Measurements from ENCODE around the gene NKAIN2. TPM values are rescaled to one million over a fixed set of nuclear protein-coding genes. Genes with fewer than 3 reads are reported as not detected.

NKAIN2 gene
- total and polyA plus RNA-seq, 8 donors = 9.5 to 23.4 (median 18.9) TPM; not detected in 2

DNA sequence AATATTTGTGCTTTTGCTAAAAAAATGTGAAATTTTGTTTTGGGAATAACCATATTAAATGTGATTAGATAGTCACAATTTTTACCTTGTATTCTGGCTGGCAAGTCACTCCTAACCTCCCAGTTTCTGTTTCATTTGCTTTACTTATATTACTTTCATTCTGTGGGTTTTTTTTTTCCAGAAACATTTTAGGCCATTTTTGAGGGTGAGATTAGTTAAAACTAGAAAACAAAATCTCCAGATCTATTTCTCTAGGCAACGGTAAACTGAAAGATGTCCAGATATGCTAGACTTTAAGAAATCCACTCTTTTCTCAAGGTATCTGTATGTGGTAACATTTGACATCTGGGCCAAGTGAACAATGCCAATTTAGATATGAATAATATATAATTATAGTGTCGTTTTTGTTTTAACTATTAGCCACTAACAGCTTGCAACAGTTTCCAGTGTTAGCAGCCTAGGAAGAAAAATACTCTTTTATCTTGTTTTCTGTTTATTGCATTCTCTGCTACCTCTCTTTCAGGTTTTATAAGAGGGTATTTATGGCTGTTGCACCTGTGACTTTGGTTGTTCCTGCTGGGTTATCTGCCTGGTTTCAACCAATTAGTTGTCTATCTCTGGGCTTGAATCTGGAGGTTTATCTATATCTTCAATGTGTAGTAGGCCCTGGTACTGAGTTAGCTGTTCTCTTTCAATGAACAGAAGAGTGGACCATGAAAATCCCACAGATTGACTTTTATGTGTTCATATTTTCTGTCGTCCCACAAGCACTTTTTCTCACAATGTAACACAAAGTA, 260.9 kb downstream of the NKAIN2 start:
- TF ChIP-seq, protein P1, sequence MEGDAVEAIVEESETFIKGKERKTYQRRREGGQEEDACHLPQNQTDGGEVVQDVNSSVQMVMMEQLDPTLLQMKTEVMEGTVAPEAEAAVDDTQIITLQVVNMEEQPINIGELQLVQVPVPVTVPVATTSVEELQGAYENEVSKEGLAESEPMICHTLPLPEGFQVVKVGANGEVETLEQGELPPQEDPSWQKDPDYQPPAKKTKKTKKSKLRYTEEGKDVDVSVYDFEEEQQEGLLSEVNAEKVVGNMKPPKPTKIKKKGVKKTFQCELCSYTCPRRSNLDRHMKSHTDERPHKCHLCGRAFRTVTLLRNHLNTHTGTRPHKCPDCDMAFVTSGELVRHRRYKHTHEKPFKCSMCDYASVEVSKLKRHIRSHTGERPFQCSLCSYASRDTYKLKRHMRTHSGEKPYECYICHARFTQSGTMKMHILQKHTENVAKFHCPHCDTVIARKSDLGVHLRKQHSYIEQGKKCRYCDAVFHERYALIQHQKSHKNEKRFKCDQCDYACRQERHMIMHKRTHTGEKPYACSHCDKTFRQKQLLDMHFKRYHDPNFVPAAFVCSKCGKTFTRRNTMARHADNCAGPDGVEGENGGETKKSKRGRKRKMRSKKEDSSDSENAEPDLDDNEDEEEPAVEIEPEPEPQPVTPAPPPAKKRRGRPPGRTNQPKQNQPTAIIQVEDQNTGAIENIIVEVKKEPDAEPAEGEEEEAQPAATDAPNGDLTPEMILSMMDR (IDR thresholded peaks at IDR 0.05) = no peak
- DNase-seq (no peak), ATAC-seq (no peak)
- Histone ChIP-seq H3K4me1 (no peaks in the 10 kb centered on the region), H3K27ac (no peak overlapping the region), H3K9me3 (no peaks in the 10 kb centered on the region), H3K36me3 (no peaks in the 10 kb centered on the region), H3K4me3 (no peak overlapping the region), H3K27me3 (no peaks in the 10 kb centered on the region)
- intact Hi-C loops (cut with DNase I) = no loop called here

DNA sequence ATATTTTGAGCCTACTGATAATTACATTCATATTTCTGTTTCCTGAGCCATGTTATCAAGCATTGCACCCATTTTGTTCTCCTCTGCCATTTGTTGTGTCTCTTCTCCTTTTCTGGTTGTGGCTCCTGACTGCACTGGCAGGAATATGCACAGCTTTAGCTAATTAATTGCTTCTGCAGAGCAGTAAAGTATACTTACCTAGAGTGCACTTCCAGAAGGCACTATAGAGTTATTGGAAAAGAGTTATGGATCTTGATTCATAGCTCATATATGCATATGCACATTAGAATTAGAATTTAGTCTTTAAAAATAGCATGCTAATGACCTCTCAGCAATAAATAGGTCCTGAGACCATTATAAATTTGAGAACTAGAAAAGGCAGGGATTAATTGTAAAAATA, 262.6 kb downstream of the NKAIN2 start:
- intact Hi-C loops (cut with DNase I) = no loop called here
- no peaks in the 10 kb centered on the region for H3K36me3 ChIP-seq
- H3K4me3 ChIP-seq = no peak overlapping the region
- DNase-seq (no peak), ATAC-seq (no peak)
- H3K27me3 ChIP-seq = no peaks in the 10 kb centered on the region
- no peaks in the 10 kb centered on the region for H3K9me3 ChIP-seq
- H3K4me1 ChIP-seq = no peaks in the 10 kb centered on the region
- H3K27ac ChIP-seq = no peak overlapping the region
- TF ChIP-seq, protein P1 (IDR thresholded peaks at IDR 0.05) = no peak

DNA sequence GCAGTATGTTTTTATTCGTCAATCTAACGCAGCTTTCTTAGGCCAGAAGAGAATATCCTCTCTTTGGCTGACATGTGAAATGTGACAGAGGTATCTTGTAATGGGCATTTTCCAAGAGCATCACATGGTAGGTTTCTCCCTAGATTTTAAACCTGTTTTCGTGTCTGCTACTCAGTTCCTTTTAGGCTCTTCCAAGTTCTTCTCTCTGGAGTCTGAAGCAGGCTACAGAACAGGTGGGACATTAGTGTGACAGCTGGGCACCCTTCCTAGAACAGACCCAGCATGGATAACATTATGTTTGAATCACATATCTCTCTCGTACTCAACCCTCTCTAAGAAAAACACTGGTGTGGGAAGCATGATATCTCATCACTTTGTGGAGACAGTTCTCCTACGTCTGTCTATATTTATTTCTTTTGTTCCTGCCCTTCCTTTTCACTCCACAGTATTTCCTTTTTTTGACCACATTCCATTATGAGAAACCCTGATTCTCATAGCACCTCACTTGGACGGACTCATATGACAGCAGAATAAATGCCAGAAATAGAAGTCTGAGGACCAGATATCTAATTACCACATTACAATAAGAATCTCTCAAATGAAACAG, 263.4 kb downstream of the NKAIN2 start:
- ATAC-seq (no peak), DNase-seq (no peak)
- intact Hi-C loops (cut with DNase I) = no loop called here
- TF ChIP-seq, protein P1 (IDR thresholded peaks at IDR 0.05) = no peak
- Histone ChIP-seq H3K4me1 (no peaks in the 10 kb centered on the region), H3K27ac (no peak overlapping the region), H3K36me3 (no peaks in the 10 kb centered on the region), H3K4me3 (no peak overlapping the region), H3K9me3 (no peaks in the 10 kb centered on the region), H3K27me3 (no peaks in the 10 kb centered on the region)

DNA sequence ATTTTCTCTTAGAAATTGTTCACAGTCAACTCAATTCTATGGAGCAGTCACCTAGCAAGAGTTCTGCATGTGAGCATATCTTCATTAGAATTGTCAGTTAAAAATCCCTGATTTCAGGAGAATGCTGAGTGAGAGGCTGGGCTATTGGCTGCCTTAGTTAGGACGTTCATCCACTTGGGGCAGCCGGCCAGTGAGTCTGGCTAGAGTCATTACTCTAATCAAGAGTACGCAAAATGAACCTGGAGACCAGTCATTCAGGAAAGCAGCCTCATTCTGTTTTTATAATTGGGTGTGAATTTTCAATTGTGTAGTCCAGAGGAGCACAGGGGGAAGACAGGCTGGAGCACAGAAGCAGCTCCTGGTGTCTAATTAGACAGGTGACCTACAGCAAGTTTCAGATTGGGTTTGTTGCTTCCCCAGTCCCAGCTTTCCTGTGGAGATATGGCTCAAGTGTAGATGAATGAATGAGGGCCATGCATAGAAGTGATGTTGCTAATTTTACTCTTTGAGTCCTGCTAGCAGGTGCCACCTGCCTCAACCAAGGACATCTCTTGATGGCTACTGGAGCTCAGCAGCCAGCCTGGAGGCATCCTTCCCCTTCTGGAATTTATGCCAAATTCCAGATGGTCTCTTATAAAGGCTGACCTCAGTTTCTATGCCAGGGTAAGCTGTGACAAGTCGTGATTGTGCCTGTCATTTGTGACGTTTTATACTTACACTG, 265.7 kb downstream of the NKAIN2 start:
- no peak for DNase-seq
- Histone ChIP-seq H3K9me3 (no peaks in the 10 kb centered on the region), H3K27ac (no peak overlapping the region), H3K27me3 (no peaks in the 10 kb centered on the region), H3K4me1 (no peaks in the 10 kb centered on the region), H3K36me3 (no peaks in the 10 kb centered on the region), H3K4me3 (no peak overlapping the region)
- ATAC-seq = no peak
- TF ChIP-seq, protein P1 (IDR thresholded peaks at IDR 0.05) = no peak
- intact Hi-C loops (cut with DNase I) = no loop called here

DNA sequence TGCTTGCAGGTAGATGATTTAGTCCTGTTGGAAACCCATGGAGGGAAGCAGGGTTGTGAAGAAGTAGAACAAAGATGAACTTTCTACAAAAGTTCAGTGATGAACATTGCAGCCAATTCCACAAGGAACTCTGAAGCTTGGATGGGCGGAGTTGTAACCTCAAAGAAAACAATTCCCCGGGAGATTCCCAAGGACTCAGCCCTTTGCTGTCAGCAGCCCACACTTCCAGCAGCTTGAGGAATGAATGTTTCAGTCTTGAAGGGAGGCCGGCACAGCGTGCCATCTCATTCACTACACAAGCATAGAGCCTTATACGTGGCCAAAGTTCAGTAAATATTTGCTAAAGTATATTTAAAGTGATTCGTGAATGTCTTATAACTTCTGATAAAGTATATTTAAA, 269.4 kb downstream of the NKAIN2 start:
- no peak overlapping the region for H3K4me3 ChIP-seq
- no peaks in the 10 kb centered on the region for H3K4me1 ChIP-seq
- intact Hi-C loops (cut with DNase I) = no loop called here
- H3K27ac ChIP-seq = no peak overlapping the region
- DNase-seq (peak in 1 of 4 donors; percentile 43), ATAC-seq (no peak)
- TF ChIP-seq, protein P1 (IDR thresholded peaks at IDR 0.05) = no peak
- H3K27me3 ChIP-seq = no peaks in the 10 kb centered on the region
- no peaks in the 10 kb centered on the region for H3K9me3 ChIP-seq
- H3K36me3 ChIP-seq = no peaks in the 10 kb centered on the region
